ENCODE data around the gene CACNA1A. TPM values are rescaled to one million over a fixed set of nuclear protein-coding genes. Genes with fewer than 3 reads are reported as not detected.

CACNA1A gene
- total and polyA plus RNA-seq, 2 of the 13 experiments (the other 11 are each of a cell fraction or from before 2014, with no cell fraction given), result not detected

DNA sequence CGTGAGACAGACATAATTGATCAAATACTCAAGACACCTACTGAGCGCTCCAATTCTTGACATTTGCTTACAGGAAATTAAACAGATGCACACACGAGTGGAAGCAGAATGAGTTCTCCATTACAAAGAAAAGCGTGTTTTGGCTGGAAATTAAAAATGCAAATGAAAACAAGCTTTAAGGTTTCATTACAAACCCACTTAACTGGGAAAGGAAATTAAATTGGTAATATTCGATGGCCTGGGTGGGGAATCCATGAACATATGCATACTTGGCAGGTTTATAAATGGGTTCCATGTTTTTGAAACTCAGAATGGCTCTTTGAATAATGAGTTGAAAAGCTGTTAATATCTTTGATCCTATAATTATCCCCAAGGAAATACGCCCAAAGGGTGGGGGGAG, 178.0 kb downstream of the CACNA1A start:
- Histone ChIP-seq H3K79me2 (ENCODE audit: insufficient read depth, low read length) (no peaks in the 10 kb centered on the region), H2AFZ (ENCODE audit: low read length) (no peak overlapping the region), H3K9me3 (ENCODE audit: low read length) (peaks cover 4% of the 10 kb centered on the region; the same call in 1 of the 2 replicates), H3K36me3 (replicated peaks in 1 of 2; ENCODE audit: control insufficient read depth in 1 of 2, insufficient read depth in 2 of 2, low read length in 2 of 2) (no peaks in the 10 kb centered on the region), H3K27me3 (ENCODE audit: control insufficient read depth in 1 of 2, insufficient read depth in 2 of 2, low read length in 2 of 2) (no peaks in the 10 kb centered on the region), H4K20me1 (ENCODE audit: insufficient read depth, low read length) (no peaks in the 10 kb centered on the region), H3K9ac (ENCODE audit: insufficient read depth, low read depth, low read length) (no peak overlapping the region), H3K4me2 (ENCODE audit: low read depth, low read length) (no peak overlapping the region), H3K4me1 (ENCODE audit: insufficient read depth, low read length) (no peaks in the 10 kb centered on the region), H3K4me3 (replicated peaks in 1 of 3; ENCODE audit: insufficient read depth in 1 of 3, low read depth in 2 of 3, low read length in 3 of 3) (no peak overlapping the region), H3K27ac (ENCODE audit: extremely low read length, insufficient read depth, low read length) (no peak overlapping the region)
- in situ Hi-C loops (cut with HindIII; ENCODE audit: extremely low pct_ligation_motif_present, low pct_unique_long_range_greater_than_20kb) (no loop called here), intact Hi-C loops (cut with micrococcal nuclease; ENCODE audit: unreplicated experiment) (no loop called here)
- WGBS (ENCODE audit: low lambda C conversion rate), result 41% methylated on average over 6 of the region's 6 CpGs
- no peak for DNase-seq (ENCODE audit: low spot score)
- ChIA-PET POLR2A (no interaction called here), CTCF (ENCODE audit: low intra/inter-chr PET ratio, low total read pairs) (no interaction called here)
- FAIRE-seq, result no peak
- no peak for ATAC-seq
- no TSS peak for BruUV-seq (replicated peaks)
- TF ChIP-seq HMG20B (CRISPR knock-in tag; conservative IDR thresholded peaks at IDR 0.05) (no peak), HNRNPLL (IDR thresholded peaks at IDR 0.05; ENCODE audit: low read depth, low read length, poor library complexity, severe bottlenecking) (no peak), KDM3A (CRISPR knock-in tag; IDR thresholded peaks at IDR 0.05; ENCODE audit: low read depth) (no peak), ZNF563 (CRISPR knock-in tag; IDR thresholded peaks at IDR 0.05) (no peak), PHF20 (CRISPR knock-in tag; IDR thresholded peaks at IDR 0.05) (no peak), ZNF562 (CRISPR knock-in tag; IDR thresholded peaks at IDR 0.05; ENCODE audit: borderline replicate concordance) (no peak), HMGA1 (CRISPR knock-in tag; conservative IDR thresholded peaks at IDR 0.05) (no peak), NFIB (CRISPR knock-in tag; IDR thresholded peaks at IDR 0.05; ENCODE audit: borderline replicate concordance) (no peak), ZSCAN9 (CRISPR knock-in tag; IDR thresholded peaks at IDR 0.05; ENCODE audit: borderline replicate concordance) (no peak)

DNA sequence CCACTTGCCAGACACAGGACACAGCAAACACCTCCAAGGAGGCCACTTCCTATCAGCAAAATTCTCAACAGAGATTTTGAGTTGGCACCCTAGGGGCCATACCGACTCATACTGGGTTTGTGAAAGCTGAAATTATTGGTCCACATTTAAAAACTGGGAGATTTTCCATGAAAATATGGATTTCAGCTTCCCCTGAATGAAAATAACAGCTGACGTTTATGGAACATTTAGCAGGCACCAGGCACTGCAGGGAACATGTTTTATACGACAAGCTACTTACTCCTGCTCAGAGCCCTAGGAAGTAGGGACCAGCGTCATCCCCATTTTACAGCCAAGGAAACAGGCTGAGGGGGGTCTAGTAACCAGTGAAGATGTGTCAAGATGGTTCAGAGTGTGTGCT, 186.8 kb downstream of the CACNA1A start:
- 29% methylated on average over 4 of the region's 4 CpGs for WGBS (ENCODE audit: low lambda C conversion rate)

More for the DNA sequence above, 186.8 kb downstream of the CACNA1A start:
- ATAC-seq (no peak), FAIRE-seq (no peak), DNase-seq (ENCODE audit: low spot score) (no peak)
- in situ Hi-C loops (cut with HindIII; ENCODE audit: extremely low pct_ligation_motif_present, low pct_unique_long_range_greater_than_20kb), result no loop called here
- Histone ChIP-seq H3K27me3 (ENCODE audit: control insufficient read depth in 1 of 2, insufficient read depth in 2 of 2, low read length in 2 of 2) (no peaks in the 10 kb centered on the region), H2AFZ (ENCODE audit: low read length) (no peak overlapping the region), H4K20me1 (ENCODE audit: insufficient read depth, low read length) (no peaks in the 10 kb centered on the region), H3K4me1 (ENCODE audit: insufficient read depth, low read length) (no peaks in the 10 kb centered on the region), H3K36me3 (replicated peaks in 1 of 2; ENCODE audit: control insufficient read depth in 1 of 2, insufficient read depth in 2 of 2, low read length in 2 of 2) (no peaks in the 10 kb centered on the region), H3K9ac (ENCODE audit: insufficient read depth, low read depth, low read length) (no peak overlapping the region), H3K9me3 (ENCODE audit: low read length) (no peaks in the 10 kb centered on the region), H3K4me2 (ENCODE audit: low read depth, low read length) (no peak overlapping the region), H3K79me2 (ENCODE audit: insufficient read depth, low read length) (no peaks in the 10 kb centered on the region), H3K4me3 (replicated peaks in 1 of 3; ENCODE audit: insufficient read depth in 1 of 3, low read depth in 2 of 3, low read length in 3 of 3) (no peak overlapping the region), H3K27ac (ENCODE audit: extremely low read length, insufficient read depth, low read length) (no peak overlapping the region)
- no peak for TF ChIP-seq ZSCAN25 (CRISPR knock-in tag; IDR thresholded peaks at IDR 0.05)
- TF ChIP-seq EP300 (IDR thresholded peaks at IDR 0.05; ENCODE audit: low read depth in 2 of 2, low read length in 2 of 2), result no peak
- TF ChIP-seq EP300 (CRISPR knock-in tag; IDR thresholded peaks at IDR 0.05; ENCODE audit: borderline replicate concordance), result no peak
- TF ChIP-seq SNAPC2 (CRISPR knock-in tag; IDR thresholded peaks at IDR 0.05), result no peak
- no peak for TF ChIP-seq ARID2 (CRISPR knock-in tag; IDR thresholded peaks at IDR 0.05; ENCODE audit: borderline replicate concordance)
- BruUV-seq (replicated peaks), result no TSS peak
- intact Hi-C loops (cut with micrococcal nuclease; ENCODE audit: unreplicated experiment), result no loop called here
- ChIA-PET POLR2A (no interaction called here), CTCF (ENCODE audit: low intra/inter-chr PET ratio, low total read pairs) (no interaction called here)

Measured in HepG2 (cell line).